KG1 (cell line): ENCODE results near the gene PLA2G4E.

Experiments
- DNase-seq: peaks from one replicate; lab custom pipeline; 2025; lab: John Stamatoyannopoulos, UW

PLA2G4E gene

GRCh38 chr15:42053010-42053409, 32.2 kb upstream of the PLA2G4E start:
- DNase-seq, result no peak

- no peak for DNase-seq
These were observed 29.8 kb upstream of the PLA2G4E start for GRCh38 chr15:42050484-42051255.

GRCh38 chr15:42048821-42049200, 28.0 kb upstream of the PLA2G4E start:
- no peak for DNase-seq

GRCh38 chr15:42048080-42048820, 27.4 kb upstream of the PLA2G4E start:
- no peak for DNase-seq

- no peak for DNase-seq
These were observed 25.8 kb upstream of the PLA2G4E start for GRCh38 chr15:42046597-42046996.

GRCh38 chr15:42045211-42045615, 24.4 kb upstream of the PLA2G4E start:
- no peak for DNase-seq

- no peak for DNase-seq
These were observed 22.0 kb upstream of the PLA2G4E start for GRCh38 chr15:42042602-42043400.

- no peak for DNase-seq
These were observed 17.6 kb upstream of the PLA2G4E start for GRCh38 chr15:42038401-42038800.

- DNase-seq, result no peak
These were observed 16.8 kb upstream of the PLA2G4E start for GRCh38 chr15:42037656-42038055.

DNA sequence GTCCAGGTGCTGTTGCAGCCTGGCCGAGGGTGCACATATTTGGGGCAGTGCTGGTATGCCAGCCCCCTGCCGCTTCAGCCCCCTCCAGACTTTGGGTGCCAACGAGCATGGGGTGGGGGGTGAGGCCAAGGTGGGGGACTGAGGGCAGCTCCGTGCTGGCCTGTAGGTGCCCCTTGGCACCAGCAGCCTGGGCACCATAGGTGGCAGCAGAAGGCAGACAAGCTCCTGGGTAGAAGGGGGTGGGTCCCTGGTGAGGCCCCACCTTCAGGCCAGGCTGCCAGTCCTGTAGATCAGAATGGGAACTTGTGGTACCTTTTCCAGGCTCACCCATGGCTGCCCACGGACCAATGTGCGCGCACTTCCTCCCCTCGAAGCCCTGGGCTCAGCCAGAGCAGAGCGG, 16.1 kb upstream of the PLA2G4E start:
- no peak for DNase-seq

GRCh38 chr15:42036112-42036905, 15.5 kb upstream of the PLA2G4E start:
- no peak for DNase-seq

GRCh38 chr15:42035435-42035761, 14.6 kb upstream of the PLA2G4E start:
- no peak for DNase-seq

DNA sequence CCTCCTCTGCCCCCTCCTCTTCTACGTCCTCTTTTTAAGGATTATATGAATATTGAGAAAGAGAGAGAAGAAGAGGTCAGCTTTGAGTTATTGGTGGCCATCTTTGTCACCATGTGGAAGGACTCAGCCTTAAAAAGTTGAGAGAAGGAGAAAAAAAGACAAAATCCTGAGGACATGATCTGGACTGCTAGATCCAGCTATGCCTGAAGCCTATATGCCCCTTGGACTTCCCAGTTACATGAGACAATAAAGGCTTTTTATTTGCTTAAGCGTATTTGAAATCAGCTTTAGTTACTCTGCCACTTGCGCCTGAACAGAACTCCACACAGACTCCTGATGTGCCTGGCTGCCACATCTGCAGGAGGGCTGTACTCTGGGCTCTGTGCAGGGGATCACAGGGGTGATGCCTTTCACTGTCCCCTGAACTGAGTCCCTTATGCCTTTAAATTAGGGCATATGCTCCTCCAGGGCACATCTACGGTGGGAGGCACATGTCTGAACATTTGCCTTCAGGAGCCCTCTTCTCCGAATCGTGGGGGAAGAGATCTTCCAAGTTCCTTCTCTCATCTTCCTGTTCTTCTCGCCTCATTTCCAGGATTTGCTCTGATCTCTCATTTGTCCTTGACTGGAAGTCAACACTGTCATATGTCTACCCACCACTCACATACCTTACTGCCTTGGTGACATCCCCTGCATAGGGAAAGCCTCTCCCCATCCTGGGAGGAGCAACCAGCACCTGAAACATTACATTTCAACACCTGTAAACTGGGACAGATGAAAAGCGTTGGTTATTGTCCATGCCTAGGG, 14.0 kb upstream of the PLA2G4E start:
- no peak for DNase-seq

DNA sequence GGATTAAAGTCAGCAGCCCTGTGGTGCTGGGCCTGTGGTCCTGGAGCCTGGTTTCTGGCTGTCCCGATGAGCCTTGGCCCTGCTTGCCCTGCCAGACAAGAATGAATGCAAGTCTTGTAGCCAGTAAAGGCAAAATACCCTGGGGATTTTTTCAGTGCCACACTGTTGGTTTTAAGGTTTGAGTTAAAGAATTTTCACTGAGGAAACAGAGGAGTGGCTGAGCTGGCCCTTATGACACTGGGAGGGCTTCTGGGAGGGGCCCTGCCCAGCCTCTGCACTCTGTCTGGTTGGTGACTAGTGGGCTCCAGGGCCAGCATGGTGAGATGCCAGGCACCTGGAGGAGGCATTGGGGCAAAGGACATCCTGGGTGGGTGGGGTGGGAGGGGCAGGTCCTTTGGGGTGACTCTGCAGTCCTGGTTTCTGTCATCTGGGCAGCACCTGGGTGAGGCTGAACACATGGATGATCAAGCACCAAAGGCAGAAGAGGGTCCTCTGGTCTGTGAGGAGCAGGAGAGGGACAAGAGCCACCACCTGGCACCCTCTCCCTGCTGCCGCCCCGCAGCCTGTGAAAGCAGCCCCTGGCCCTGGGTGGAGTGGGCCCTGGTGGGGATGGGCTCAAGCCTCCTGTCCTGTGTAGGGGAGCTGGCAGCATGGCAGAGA, 12.5 kb upstream of the PLA2G4E start:
- DNase-seq, result no peak

- no peak for DNase-seq
These were observed 11.8 kb upstream of the PLA2G4E start for GRCh38 chr15:42032376-42033213.

DNA sequence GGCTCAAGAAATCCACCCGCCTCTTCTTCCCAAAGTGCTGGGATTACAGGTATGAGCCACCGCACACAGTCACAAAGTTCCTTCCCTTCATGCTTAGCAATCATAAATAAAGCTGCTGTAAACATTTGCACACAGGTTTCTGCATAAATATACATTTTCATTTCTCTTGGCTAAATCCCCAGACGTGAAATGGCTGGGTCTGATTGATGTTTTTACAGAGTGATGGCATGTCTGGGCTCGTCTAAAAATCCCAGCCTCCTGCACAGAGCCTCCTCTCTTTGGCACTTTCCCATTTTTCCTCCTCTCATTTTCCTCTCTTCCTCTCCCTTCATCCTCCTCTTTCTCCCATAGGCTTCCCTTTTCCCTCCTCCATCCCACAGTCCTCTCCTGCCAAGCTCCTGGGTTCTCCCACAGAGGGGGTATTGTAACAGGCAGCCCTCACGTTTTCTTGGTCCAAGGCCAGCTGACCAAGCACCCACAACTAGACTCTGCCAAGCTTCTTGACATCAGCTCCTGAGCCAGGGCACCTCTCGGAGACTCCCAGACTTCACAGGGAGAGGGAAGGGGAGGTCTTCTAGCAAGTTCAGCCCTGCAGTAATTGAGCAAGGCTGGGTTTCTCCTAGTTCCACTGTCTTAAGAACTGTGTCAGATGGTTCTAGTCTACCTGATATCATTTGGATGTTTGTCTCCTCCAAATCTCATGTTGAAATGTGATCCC, 10.5 kb upstream of the PLA2G4E start:
- DNase-seq, result no peak

- no peak for DNase-seq
These were observed 6.7 kb upstream of the PLA2G4E start for GRCh38 chr15:42027521-42027920.

DNA sequence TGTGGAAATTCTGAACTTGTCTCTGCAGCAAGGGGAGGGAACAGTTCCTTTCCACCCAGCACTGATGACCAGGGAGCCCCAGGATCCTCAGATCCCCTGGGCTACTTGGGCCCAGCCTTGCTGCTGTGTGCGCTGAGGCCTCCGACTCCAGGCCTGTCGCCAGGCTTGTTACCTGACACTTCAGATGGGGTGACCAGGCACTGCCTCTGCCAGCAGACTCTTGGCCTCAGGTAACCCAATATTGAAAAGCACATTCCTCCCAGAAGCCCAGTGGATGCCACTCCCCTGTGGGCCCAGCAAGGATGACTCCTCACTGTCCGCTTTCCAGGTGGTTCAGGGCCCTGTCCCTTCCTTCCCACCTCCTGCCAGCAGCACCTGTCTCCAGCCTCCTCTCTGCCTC, 3.5 kb upstream of the PLA2G4E start:
- no peak for DNase-seq

DNA sequence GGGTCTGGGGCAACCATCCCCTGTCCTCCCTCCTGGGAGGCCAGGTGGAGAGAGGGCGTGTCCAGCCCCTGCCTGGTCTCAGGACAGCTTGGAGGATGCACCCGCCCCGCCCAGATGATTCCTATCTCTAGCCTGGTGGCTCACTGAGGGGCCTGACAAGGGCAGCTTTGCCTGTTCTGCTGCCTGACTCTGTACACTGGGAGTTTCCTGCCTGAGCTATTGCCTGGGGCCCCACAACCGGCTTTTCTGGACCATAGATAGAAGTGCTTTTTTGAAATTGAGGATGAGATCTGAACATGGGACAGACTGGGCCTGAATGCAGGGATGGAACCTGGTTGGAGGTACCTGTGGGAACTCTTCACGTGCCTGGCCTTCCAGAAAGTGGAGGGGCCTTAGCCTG, 751 bp upstream of the PLA2G4E start:
- DNase-seq, result no peak
